IPS-18a (cell line): ENCODE results near the gene FASLG.

Experiments
- H3K27ac ChIP-seq: one replicate; pipeline ENCODE4 v1.5.1; 2013; ENCODE audit warnings: low read length
- H3K27me3 ChIP-seq: one replicate; pipeline ENCODE4 v1.6.1; 2013; ENCODE audit warnings: mild to moderate bottlenecking, low read length; ENCODE audit not compliant: control insufficient read depth, insufficient read depth
- H3K36me3 ChIP-seq: one replicate; pipeline ENCODE4 v1.6.1; 2013; ENCODE audit warnings: low read depth, low read length; ENCODE audit not compliant: control insufficient read depth
- H3K4me1 ChIP-seq: one replicate; pipeline ENCODE4 v1.6.1; 2013; ENCODE audit warnings: low read depth, low read length; ENCODE audit not compliant: control insufficient read depth
- H3K4me3 ChIP-seq: one replicate; pipeline ENCODE4 v1.5.1; 2013; ENCODE audit warnings: low read length
- H3K9ac ChIP-seq: one replicate; pipeline ENCODE4 v1.6.1; 2013; ENCODE audit warnings: mild to moderate bottlenecking, low read length, moderate library complexity
- H3K9me3 ChIP-seq: one replicate; pipeline ENCODE4 v1.6.1; 2013; ENCODE audit warnings: low read depth, low read length; ENCODE audit not compliant: control insufficient read depth

The FASLG gene

GRCh38 chr1:172647110-172647564 lies 11.8 kb upstream of the FASLG start:
- Histone ChIP-seq H3K4me1 (no peaks in the 10 kb centered on the region), H3K27ac (no peak overlapping the region), H3K9me3 (no peaks in the 10 kb centered on the region), H3K27me3 (no peaks in the 10 kb centered on the region), H3K9ac (no peak overlapping the region), H3K4me3 (no peak overlapping the region), H3K36me3 (no peaks in the 10 kb centered on the region)

GRCh38 chr1:172647987-172648386 lies 10.9 kb upstream of the FASLG start:
- no peak overlapping the region for H3K27ac ChIP-seq
- no peaks in the 10 kb centered on the region for H3K9me3 ChIP-seq
- H3K36me3 ChIP-seq = no peaks in the 10 kb centered on the region
- no peak overlapping the region for H3K9ac ChIP-seq
- H3K4me3 ChIP-seq = no peak overlapping the region
- H3K4me1 ChIP-seq = no peaks in the 10 kb centered on the region
- H3K27me3 ChIP-seq = no peaks in the 10 kb centered on the region

GRCh38 chr1:172650474-172651193 lies 8.3 kb upstream of the FASLG start:
- H3K4me3 ChIP-seq = no peak overlapping the region
- H3K27ac ChIP-seq = no peak overlapping the region
- no peaks in the 10 kb centered on the region for H3K27me3 ChIP-seq
- no peak overlapping the region for H3K9ac ChIP-seq
- no peaks in the 10 kb centered on the region for H3K36me3 ChIP-seq
- H3K4me1 ChIP-seq = no peaks in the 10 kb centered on the region
- H3K9me3 ChIP-seq = no peaks in the 10 kb centered on the region

GRCh38 chr1:172653015-172653709 lies 5.7 kb upstream of the FASLG start:
- no peak overlapping the region for H3K27ac ChIP-seq
- H3K36me3 ChIP-seq = no peaks in the 10 kb centered on the region
- H3K9me3 ChIP-seq = no peaks in the 10 kb centered on the region
- no peaks in the 10 kb centered on the region for H3K27me3 ChIP-seq
- no peak overlapping the region for H3K9ac ChIP-seq
- H3K4me1 ChIP-seq = no peaks in the 10 kb centered on the region
- no peak overlapping the region for H3K4me3 ChIP-seq

- no peaks in the 10 kb centered on the region for H3K9me3 ChIP-seq
- no peaks in the 10 kb centered on the region for H3K27me3 ChIP-seq
- H3K9ac ChIP-seq = no peak overlapping the region
- no peaks in the 10 kb centered on the region for H3K4me1 ChIP-seq
- no peak overlapping the region for H3K4me3 ChIP-seq
- H3K27ac ChIP-seq = no peak overlapping the region
- no peaks in the 10 kb centered on the region for H3K36me3 ChIP-seq
Observed at GRCh38 chr1:172654535-172654934, 4.4 kb upstream of the FASLG start.

- H3K36me3 ChIP-seq = no peaks in the 10 kb centered on the region
- H3K4me3 ChIP-seq = no peak overlapping the region
- H3K27me3 ChIP-seq = no peaks in the 10 kb centered on the region
- H3K4me1 ChIP-seq = no peaks in the 10 kb centered on the region
- H3K9ac ChIP-seq = no peak overlapping the region
- H3K9me3 ChIP-seq = no peaks in the 10 kb centered on the region
- H3K27ac ChIP-seq = no peak overlapping the region
Observed at GRCh38 chr1:172656576-172656975, 2.3 kb upstream of the FASLG start.

- Histone ChIP-seq H3K9ac (no peak overlapping the region), H3K4me1 (no peaks in the 10 kb centered on the region), H3K4me3 (no peak overlapping the region), H3K9me3 (no peaks in the 10 kb centered on the region), H3K27ac (no peak overlapping the region), H3K36me3 (no peaks in the 10 kb centered on the region), H3K27me3 (no peaks in the 10 kb centered on the region)
Observed at GRCh38 chr1:172657586-172657985, 1.3 kb upstream of the FASLG start.

GRCh38 chr1:172661107-172661506 lies 2.2 kb downstream of the FASLG start:
- no peak overlapping the region for H3K9ac ChIP-seq
- H3K27me3 ChIP-seq = no peaks in the 10 kb centered on the region
- H3K27ac ChIP-seq = no peak overlapping the region
- H3K4me3 ChIP-seq = no peak overlapping the region
- H3K9me3 ChIP-seq = no peaks in the 10 kb centered on the region
- H3K36me3 ChIP-seq = no peaks in the 10 kb centered on the region
- no peaks in the 10 kb centered on the region for H3K4me1 ChIP-seq

GRCh38 chr1:172662464-172663109 lies 3.7 kb downstream of the FASLG start:
- Histone ChIP-seq H3K9me3 (no peaks in the 10 kb centered on the region), H3K27me3 (no peaks in the 10 kb centered on the region), H3K27ac (no peak overlapping the region), H3K9ac (no peak overlapping the region), H3K4me1 (no peaks in the 10 kb centered on the region), H3K36me3 (no peaks in the 10 kb centered on the region), H3K4me3 (no peak overlapping the region)

- Histone ChIP-seq H3K27ac (no peak overlapping the region), H3K4me3 (no peak overlapping the region), H3K9ac (no peak overlapping the region), H3K36me3 (no peaks in the 10 kb centered on the region), H3K4me1 (no peaks in the 10 kb centered on the region), H3K27me3 (no peaks in the 10 kb centered on the region), H3K9me3 (no peaks in the 10 kb centered on the region)
Observed at GRCh38 chr1:172663732-172664131, 4.8 kb downstream of the FASLG start.

- H3K27ac ChIP-seq = no peak overlapping the region
- no peak overlapping the region for H3K9ac ChIP-seq
- H3K4me1 ChIP-seq = no peaks in the 10 kb centered on the region
- H3K9me3 ChIP-seq = no peaks in the 10 kb centered on the region
- no peaks in the 10 kb centered on the region for H3K27me3 ChIP-seq
- no peaks in the 10 kb centered on the region for H3K36me3 ChIP-seq
- H3K4me3 ChIP-seq = no peak overlapping the region
Observed at GRCh38 chr1:172668097-172668496, 9.2 kb downstream of the FASLG start.
